Tibial nerve (tissue), 3 donors: ENCODE data around the gene FRMD4B.

Source experiments
- CTCF ChIP-seq, 5 experiments: fragments of 200-600 bp in 3 of 5; fragments of 450-650 bp in 2 of 5; sonication (generic) in 3 of 5; IDR thresholded peaks; one replicate each; pipeline ENCODE4 v1.5.1; 2016 to 2019; ENCODE audit warnings: antibody characterized with exemption in 5 of 5, mild to moderate bottlenecking in 3 of 5, moderate library complexity in 2 of 5
- POLR2A ChIP-seq, 2 donors: fragments of 450-650 bp; IDR thresholded peaks; one replicate each; pipeline ENCODE4 v1.6.1; 2017; ENCODE audit warnings: antibody characterized with exemption in 2 of 2, mild to moderate bottlenecking in 2 of 2, moderate library complexity in 2 of 2

GRCh38 chr3:69306239-69307185 is 79.4 kb downstream of the FRMD4B start:
- TF ChIP-seq CTCF (IDR thresholded peaks at IDR 0.05) (peak; percentile 85 to 92 (median 89)), POLR2A (IDR thresholded peaks at IDR 0.05) (no peak)
